DMS153 treated with DMSO at 0.1 percent for 48 hours (cell line): ENCODE results near the gene ZFPM1.

Experiments used
- DNase-seq: peaks from one replicate; lab custom pipeline; 2025; ENCODE audit not compliant: unreplicated experiment; lab: John Stamatoyannopoulos, UW

ZFPM1 gene

GRCh38 chr16:88558457-88559442 is 105.7 kb downstream of the ZFPM1 start:
- DNase-seq, result peak; percentile 82

- DNase-seq, result no peak
Observed at GRCh38 chr16:88560714-88561484, 107.8 kb downstream of the ZFPM1 start.

- peak; percentile 13 for DNase-seq
Observed at GRCh38 chr16:88561485-88562359, 108.6 kb downstream of the ZFPM1 start.

GRCh38 chr16:88566158-88566557 is 113.1 kb downstream of the ZFPM1 start:
- no peak for DNase-seq

- DNase-seq, result no peak
Observed at GRCh38 chr16:88568710-88569613, 115.9 kb downstream of the ZFPM1 start.

GRCh38 chr16:88569614-88569984 is 116.5 kb downstream of the ZFPM1 start:
- DNase-seq, result no peak

GRCh38 chr16:88569985-88570690 is 117.1 kb downstream of the ZFPM1 start, which contains the start of gene ZC3H18:
Gene ZC3H18, plus strand, starts transcription at chr16:88570403. Its CDS starts 6,721 bp downstream, at chr16:88577124.
- DNase-seq, result peak; percentile 92

- no peak for DNase-seq
Observed at GRCh38 chr16:88570691-88571092, 117.6 kb downstream of the ZFPM1 start.

- no peak for DNase-seq
Observed at GRCh38 chr16:88575251-88575650, 122.2 kb downstream of the ZFPM1 start.

- no peak for DNase-seq
Observed at GRCh38 chr16:88576307-88576706, 123.2 kb downstream of the ZFPM1 start.

- no peak for DNase-seq
Observed at GRCh38 chr16:88577166-88577565, 124.1 kb downstream of the ZFPM1 start.

- DNase-seq, result no peak
Observed at GRCh38 chr16:88578446-88579313, 125.6 kb downstream of the ZFPM1 start.

GRCh38 chr16:88580371-88580770 is 127.3 kb downstream of the ZFPM1 start:
- no peak for DNase-seq

GRCh38 chr16:88581033-88581432 is 128.0 kb downstream of the ZFPM1 start:
- DNase-seq, result no peak

- DNase-seq, result no peak
Observed at GRCh38 chr16:88582912-88583575, 130.0 kb downstream of the ZFPM1 start.

- no peak for DNase-seq
Observed at GRCh38 chr16:88584676-88585075, 131.6 kb downstream of the ZFPM1 start.

- DNase-seq, result no peak
Observed at GRCh38 chr16:88585269-88585668, 132.2 kb downstream of the ZFPM1 start.
